ENCODE results near the gene KRTAP19-7. TPM values are rescaled to one million over a fixed set of nuclear protein-coding genes. Genes with fewer than 3 reads are reported as not detected.

Gene KRTAP19-7, protein sequence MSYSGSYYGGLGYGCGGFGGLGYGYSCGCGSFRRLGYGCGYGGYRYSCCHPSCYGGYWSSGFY
- not detected for total RNA-seq (ENCODE audit: insufficient read depth, low replicate concordance)

DNA sequence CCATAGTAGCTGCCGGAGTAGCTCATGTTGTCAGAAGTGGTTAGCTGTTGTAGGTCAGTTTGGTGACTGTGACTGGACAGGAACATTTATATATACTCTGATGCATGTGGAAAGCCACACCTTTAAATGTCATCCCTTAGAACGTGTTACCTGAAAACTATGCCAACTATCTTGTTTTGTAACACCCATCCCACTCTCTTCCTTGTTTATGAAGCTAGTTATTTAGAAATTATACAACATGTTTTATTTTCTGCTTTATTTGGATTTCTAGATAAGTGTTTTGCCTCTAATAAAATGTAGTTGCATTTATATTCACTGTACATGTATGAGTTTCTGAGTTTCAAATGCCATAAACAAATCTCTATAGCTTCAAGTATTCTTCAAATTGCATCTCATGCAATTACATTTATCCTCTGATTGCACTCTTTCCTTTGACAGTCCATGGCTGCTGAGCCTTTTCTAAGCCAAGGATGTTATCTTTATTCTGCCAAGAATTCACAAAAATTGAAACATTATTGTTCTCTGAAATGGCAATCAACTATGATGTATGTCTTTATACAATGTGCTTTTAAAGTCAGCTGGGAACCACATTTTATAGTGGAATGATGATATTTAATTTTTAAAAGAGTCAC lies at the start of gene KRTAP19-7:
TSS of gene KRTAP19-7 (minus strand) at position 51 of the 632 bp plus-strand sequence. CDS start at position 26, 25 bp downstream.
- DNase-seq (ENCODE audit: low spot score), result no peak

DNA sequence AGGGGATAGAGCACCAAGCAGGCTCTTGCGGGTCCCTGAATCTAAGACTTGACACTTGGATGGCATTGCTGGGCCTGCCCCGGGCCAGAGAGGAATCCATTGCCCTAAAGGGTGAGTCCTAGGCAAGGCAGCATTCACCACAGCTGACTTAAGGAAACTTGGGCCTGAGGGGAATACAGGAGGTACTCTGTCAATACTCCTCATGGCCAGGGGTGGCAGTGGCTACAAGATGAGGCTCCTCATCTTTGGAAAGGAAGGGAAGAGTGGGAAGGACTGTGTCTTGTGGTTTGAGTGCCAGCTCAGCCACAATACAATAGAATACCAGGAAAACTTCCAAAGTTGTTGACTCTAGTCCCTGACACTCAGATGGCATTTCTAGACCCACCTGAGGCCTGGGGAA lies 44.9 kb upstream of the KRTAP19-7 start:
- DNase-seq (ENCODE audit: low spot score), result no peak

DNA sequence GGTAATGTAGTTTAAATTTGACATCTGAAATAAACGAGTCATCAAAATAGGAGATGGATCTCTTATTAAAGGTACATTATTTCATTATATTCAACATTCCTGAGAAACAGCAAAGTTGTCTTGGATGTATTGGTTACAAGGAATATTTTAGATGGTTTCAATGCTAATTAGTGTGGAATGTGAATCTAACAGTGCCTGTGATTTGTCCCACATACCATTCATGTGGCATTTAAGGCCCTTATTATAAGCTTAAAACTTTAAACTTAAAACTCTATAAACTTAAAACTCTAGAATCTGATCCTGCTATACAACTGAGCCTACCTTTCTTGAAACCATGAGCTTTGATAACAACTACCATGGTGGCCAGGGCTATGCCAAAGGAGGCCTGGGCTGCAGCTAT lies 39.7 kb upstream of the KRTAP19-7 start, which contains the start of gene KRTAP22-1:
TSS of gene KRTAP22-1 (plus strand) at position 301 of the 400 bp plus-strand sequence.
- DNase-seq (ENCODE audit: low spot score), result no peak

DNA sequence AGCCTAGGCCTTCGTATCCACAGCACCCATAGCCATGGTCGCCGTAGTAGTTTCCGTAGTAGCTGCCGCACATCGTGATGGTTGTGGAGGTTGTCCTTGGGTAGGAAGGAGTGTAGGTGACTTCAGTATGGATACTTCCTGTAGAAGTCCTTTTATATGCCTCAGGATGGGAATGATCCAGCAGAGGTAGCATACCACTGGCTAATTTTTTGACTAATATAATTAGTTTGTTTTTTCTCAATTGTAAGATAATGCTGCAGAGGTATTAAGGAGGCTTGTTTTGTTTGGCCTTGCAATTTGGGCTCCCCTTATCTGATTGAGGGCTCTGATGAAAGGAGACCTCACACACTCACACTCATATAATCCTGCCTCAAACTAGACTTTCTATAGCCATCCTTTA lies 37.7 kb upstream of the KRTAP19-7 start, which contains the start of gene KRTAP6-2:
TSS of gene KRTAP6-2 (minus strand) at position 101 of the 400 bp plus-strand sequence. CDS start at position 73, 28 bp downstream.
- DNase-seq (ENCODE audit: low spot score), result no peak

DNA sequence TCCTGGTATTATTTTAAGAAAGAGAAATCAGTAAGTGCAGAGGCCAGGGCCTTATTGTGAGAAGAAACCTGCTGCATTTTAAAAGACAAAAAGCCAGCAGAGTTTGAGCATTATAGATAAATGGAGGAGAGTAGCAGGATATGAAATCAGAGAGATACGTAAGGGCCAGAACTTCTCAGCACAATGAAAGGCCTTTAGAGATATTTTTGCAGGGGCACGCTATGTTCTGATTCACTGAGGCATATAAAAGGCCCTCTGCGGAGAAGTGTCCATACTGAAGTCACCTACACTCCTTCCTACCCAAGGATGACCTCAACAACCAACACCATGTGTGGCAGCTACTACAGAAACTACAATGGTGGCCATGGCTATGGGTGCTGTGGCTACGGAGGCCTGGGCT lies 31.0 kb upstream of the KRTAP19-7 start, which contains the start of gene KRTAP6-3:
TSS of gene KRTAP6-3 (plus strand) at position 301 of the 400 bp plus-strand sequence. CDS start at position 307, 6 bp downstream.
- DNase-seq (ENCODE audit: low spot score), result no peak

DNA sequence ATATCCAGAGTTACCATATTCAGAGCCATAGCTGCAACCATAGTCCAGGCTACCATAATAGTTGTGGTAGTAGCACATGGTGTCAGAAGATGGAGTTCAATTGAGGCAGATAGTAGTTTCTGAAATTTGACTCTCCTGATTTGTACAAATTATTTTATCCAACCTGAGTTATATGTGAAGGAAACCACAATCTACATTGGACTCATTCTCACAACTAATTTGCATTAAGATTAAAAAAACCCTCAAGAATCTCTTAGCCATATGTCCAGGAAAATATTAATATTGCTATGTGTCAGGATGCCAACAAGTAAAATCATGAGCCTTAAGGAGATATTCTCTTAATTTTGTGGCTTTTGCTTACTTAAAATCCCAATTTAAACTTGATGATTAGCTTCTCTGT lies 29.2 kb upstream of the KRTAP19-7 start, which contains the start of gene KRTAP22-2:
TSS of gene KRTAP22-2 (minus strand) at position 101 of the 400 bp plus-strand sequence.
- DNase-seq (ENCODE audit: low spot score), result no peak

DNA sequence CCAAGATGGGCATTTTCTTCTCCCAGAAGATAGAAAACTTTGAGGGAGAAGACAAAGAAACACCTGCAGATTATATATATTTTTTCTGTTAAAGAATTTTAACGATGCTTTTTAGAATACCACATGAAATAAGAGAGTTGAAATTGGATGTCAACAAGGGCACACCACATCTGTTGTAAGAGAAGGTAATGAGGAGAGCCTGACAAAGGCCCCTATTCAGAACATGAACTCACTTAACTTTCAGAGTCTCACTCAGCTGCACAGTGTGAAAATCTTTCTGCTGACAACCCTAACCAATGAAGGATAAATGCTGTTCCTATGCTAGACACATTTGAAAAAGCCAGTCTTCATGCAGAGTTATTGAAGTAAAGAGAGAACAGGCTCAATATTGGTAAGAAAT lies 21.8 kb upstream of the KRTAP19-7 start:
- no peak for DNase-seq (ENCODE audit: low spot score)

DNA sequence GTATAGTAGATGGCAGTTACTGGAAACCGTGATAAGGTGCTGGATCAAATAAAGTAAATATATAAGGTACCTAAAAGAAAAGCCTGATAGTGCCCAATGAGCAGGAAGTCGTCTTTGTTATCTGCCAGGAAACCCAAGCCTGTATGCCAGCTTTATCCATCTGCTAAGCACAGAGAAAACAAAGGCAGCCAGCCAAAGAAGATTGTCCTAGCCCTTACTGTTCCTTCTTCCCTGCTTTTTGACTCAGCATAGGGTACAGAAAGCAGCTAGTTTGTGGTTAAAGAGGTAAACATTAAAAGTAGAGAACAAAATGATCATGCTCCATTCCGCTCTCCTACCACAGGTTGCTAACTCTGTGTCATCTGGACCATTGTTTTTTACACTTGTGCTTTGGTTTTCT lies 19.0 kb upstream of the KRTAP19-7 start:
- no peak for DNase-seq (ENCODE audit: low spot score)

DNA sequence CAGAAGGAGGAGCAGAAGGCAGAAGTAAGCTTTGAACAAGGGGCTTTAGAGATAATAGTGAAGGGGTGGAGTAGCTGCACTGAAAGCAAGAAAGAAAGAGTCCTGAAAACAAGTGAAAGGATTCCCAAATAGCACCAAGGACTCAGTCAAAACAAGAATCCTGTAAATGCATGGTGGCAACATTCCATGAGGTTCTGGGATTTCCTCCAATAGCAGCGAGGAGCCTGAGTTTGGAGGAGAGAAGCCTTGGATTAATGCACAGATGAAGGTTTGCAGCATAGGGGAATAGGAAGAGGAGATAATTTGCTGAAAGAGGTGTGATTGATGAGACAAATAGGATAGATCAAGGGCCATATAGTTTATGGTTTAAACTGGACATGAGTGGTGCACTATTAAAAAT lies 18.2 kb upstream of the KRTAP19-7 start:
- no peak for DNase-seq (ENCODE audit: low spot score)

DNA sequence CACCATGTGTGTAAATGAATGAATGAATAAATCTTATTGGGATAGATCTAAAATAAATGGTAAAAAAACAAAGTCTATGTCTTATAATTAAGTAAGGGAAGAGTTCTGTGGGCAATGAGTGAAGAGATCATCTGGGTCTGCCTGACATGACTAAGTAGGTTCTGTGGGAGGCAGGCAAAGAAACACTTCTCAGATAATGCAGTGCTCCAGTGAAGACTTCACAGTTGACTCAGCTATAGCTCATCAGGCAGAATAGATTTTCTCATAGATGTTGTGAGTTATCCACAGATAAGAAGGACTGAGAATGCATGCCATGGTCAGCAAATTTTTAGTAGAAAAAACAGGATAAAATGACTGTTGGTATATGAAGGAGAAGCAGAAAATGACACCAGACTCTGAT lies 16.7 kb upstream of the KRTAP19-7 start:
- DNase-seq (ENCODE audit: low spot score), result no peak

DNA sequence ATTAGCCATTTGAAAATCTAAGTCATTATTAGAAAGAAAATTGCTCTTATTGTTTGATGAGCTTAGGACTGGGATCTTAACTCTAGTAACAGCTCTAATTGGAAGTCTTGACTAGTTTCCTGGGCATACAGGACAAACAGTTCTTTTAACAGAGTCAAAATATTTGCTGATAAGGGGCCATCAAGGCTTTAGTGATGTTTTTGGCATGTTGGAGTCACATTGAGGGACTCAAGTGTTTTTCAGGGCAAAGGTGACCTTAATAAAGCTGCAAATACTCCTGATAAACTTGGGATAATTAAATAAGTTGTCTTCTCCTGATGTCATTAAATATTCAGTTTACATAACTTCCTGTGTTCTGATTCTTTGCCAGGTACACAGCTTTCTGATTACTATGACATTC lies 6.5 kb upstream of the KRTAP19-7 start:
- DNase-seq (ENCODE audit: low spot score), result no peak

DNA sequence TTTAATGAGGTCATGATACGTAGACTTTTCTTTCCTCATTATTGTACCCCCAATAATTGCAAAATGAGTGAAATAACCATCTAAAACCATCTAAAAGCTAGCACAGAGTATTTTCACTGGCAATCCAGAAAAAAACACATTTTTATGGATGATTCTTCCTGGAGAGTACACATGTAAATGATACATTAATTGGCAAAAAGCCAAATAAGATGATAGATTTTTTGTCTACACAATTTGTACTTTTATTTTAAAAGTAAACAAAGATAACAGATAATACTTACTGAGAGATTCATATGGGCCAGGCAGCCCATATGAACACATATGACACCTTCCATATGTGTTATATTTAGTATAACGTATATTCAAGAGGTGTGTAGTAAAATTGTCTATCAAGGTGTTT lies 2.5 kb upstream of the KRTAP19-7 start:
- DNase-seq (ENCODE audit: low spot score), result no peak

DNA sequence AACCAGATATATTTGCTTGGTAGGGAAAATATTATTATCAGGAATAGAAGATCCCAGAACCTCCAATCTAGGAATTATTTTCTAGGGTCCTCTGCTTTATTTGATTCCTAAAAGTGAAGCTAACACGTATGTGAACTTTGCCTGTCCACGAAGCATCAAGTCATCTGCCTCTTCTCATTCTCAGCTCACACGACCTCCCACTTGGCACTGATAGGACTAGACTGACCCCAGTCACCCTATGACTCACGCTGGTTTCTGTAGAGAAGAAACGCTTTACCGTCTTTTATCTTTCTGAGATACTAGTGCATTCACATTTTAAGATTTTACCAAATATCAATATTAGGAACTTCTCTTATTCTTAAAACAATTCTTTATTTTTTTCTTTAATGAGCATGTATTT lies 2.0 kb upstream of the KRTAP19-7 start:
- DNase-seq (ENCODE audit: low spot score), result peak; percentile 50

DNA sequence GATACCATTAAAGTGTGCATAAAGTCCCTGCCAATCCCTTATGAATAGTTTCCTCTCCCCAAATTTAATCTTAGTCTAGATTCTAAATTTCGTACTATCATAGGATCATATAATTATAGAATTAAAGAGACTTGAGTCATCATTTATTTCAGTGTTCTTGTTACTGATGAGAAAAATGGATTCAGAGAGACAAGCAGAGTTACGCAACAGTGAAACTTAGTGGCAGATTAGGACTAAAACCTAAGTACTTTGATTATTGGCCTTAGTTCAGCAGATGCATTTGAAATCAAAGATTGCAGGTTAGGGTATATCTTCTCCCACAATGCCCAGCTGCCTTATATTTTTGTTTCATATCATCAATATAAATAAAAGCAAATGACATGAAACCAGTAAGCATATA lies 843 bp upstream of the KRTAP19-7 start:
- DNase-seq (ENCODE audit: low spot score), result peak; percentile 10

DNA sequence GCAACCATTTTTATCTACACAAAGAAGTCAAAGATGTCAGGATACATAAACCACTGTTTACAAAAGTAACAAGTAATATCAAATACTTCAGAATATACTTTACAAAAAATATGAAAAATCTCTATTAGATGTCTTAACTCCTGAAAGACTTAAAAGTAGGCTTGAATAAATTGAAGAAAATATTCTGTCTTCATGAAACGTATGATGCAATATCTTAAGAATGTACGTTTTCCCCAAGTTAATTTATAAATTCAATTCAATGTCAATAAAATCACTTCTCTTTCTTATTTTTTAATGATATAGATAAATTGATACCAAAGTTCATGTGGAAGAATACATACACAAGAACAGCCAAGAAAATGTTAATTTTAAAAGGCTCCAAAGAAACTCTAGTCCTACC lies 6.0 kb downstream of the KRTAP19-7 start:
- no peak for DNase-seq (ENCODE audit: low spot score)

DNA sequence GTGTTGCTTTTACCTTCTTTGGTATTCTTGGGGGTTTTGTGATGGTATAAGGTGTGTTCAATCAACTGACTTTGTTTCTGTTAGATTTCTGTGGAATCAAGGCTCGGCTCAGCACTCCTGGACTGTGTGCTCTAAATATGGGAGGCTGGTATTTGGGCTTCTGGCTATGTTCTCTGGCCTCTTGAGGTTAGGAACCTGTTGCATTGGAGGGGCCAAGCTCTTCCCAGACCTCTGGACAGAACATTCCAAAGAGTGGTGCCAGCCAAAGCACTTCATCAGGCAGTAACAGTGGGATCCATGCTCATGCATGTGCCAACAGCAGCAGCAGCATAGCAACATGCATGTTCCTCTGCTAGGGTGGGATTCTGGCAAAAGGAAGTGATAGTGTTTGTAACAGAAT lies 8.3 kb downstream of the KRTAP19-7 start:
- no peak for DNase-seq (ENCODE audit: low spot score)

DNA sequence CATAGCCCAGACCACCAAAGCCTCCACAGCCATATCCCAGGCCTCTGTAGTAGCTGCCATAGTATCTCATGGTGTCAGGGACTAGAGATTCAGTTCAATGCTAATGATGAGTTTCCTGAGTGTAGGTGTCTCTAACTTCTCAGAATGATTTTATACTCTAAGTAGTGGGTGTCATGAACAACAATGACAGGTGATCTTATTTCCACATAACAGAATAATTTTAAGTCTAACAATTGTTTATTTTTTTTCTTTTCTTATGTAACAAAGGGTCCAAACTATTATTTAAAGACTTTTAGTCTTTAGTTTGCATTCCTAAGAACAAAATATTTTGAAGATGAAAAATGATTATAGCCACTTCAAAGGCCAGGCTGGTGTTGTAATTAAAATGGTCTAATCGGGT lies 19.4 kb downstream of the KRTAP19-7 start, which contains the start of gene KRTAP19-6:
TSS of gene KRTAP19-6 (minus strand) at position 101 of the 400 bp plus-strand sequence. CDS start at position 70, 31 bp downstream.
- no peak for DNase-seq (ENCODE audit: low spot score)

DNA sequence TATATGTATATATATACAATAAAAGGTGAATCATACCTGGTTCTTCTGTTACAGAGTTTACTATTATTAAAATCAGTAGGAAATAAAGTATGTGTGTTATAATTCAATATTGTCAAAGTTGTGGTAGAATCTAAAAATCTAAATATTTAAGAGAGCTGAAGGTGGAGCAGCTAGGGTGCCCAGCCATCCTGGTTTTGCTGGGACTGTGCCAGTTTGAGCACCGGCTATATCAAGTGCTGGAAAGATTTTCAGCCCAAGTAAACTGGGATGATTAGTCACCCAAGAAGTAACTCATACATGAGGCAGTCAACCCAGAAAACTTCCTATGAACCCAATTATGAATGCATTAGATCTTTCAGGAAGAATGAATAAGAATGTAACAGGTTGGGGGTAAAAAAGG lies 42.2 kb downstream of the KRTAP19-7 start:
- DNase-seq (ENCODE audit: low spot score), result no peak

DNA sequence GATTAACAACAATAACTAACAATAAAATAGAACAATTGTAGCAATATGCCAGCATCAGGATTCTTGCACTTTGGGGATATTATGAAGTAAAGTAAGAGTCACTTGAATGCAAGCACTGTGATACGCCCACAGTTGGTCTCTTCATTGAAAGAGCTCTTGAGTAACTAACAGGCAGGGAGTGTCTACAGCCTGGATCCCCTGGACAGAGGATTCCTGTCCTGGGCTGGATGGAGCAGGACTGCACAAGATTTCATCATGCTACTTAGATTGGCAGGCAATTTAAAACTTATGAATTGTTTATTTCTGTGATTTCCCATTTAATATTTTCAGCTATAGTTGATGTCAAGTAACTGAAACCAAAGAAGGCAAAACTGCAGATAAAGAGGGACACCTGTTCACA lies 45.4 kb downstream of the KRTAP19-7 start:
- DNase-seq (ENCODE audit: low spot score), result no peak
